HepG2 (cell line): Measurements from ENCODE around the gene BCKDHB. TPM values are rescaled to one million over a fixed set of nuclear protein-coding genes. Genes with fewer than 3 reads are reported as not detected.

Source experiments
- ATAC-seq: fragments of 200-7000 bp; cut with Tn5 transposase; 3 replicates; pipeline ENCODE4 v1.9.1; 2020; ENCODE audit warnings: mild to moderate bottlenecking, moderate library complexity
- BruUV-seq: library from RNA; stranded (reverse); fragments of 400-500 nt; replicated peaks from 2 replicates; lab custom pipeline; 2021; lab: Mats Ljungman, UMichigan
- CTCF ChIA-PET: fragments of 300-600 bp; formaldehyde crosslinking; extraction: SDS; loops from one replicate; lab custom pipeline; 2021; ENCODE audit warnings: low total read pairs, inconsistent platforms, low intra/inter-chr PET ratio; lab: Yijun Ruan, JAX
- POLR2A ChIA-PET: fragments of 350-600 bp; sonication (Branson Sonifier 250); formaldehyde crosslinking; loops from one replicate; lab custom pipeline; 2020; ENCODE audit warnings: antibody characterized with exemption, inconsistent platforms; lab: Yijun Ruan, JAX
- DNase-seq: peaks from one replicate; pipeline ENCODE4 v3.0.0-alpha.2; 2015; ENCODE audit warnings: low spot score
- FAIRE-seq: peaks from 3 replicates; lab custom pipeline; 2011; peaks lifted over from hg19 to GRCh38; lab: Jason Lieb, UNC
- H2AFZ ChIP-seq: one replicate; pipeline ENCODE4 v1.6.1; 2011; ENCODE audit warnings: low read length, inconsistent platforms
- H3K27ac ChIP-seq: fragments of 300-600 bp; 3 replicates; pipeline ENCODE4 v1.8.0; 2011; ENCODE audit warnings: mixed run types, mild to moderate bottlenecking, mixed read lengths, low read length, inconsistent platforms; ENCODE audit not compliant: insufficient read depth; ENCODE audit errors: extremely low read length
- H3K27me3 ChIP-seq, 2 experiments: fragments of 200-600 bp in 1 of 2; 2 replicates in 1 of 2; 3 replicates in 1 of 2; pipeline versions ENCODE4 v1.6.0 to v1.8.0; 2011; ENCODE audit warnings: low read length in 2 of 2, mild to moderate bottlenecking in 2 of 2, moderate library complexity in 2 of 2, inconsistent platforms in 1 of 2; ENCODE audit not compliant: insufficient read depth in 2 of 2, control insufficient read depth in 1 of 2
- H3K36me3 ChIP-seq, 2 experiments: fragments of 200-600 bp in 1 of 2; replicated peaks in 1 of 2; 2 replicates in 1 of 2; 3 replicates in 1 of 2; pipeline versions ENCODE4 v1.5.1 to v1.8.0; 2011; ENCODE audit warnings: low read length in 2 of 2, inconsistent platforms in 1 of 2; ENCODE audit not compliant: insufficient read depth in 2 of 2, control insufficient read depth in 1 of 2
- H3K4me1 ChIP-seq: 2 replicates; pipeline ENCODE4 v1.5.1; 2012; ENCODE audit warnings: low read length, inconsistent platforms; ENCODE audit not compliant: insufficient read depth
- H3K4me2 ChIP-seq: 2 replicates; pipeline ENCODE4 v1.6.0; 2011; ENCODE audit warnings: low read depth, low read length, inconsistent platforms
- H3K4me3 ChIP-seq, 3 experiments: fragments of 200-600 bp in 1 of 3; sonication (generic), shearing (Covaris generic) in 1 of 3; replicated peaks in 1 of 3; 2 replicates each; pipeline ENCODE4 v1.5.1; 2011 to 2016; ENCODE audit warnings: low read length in 3 of 3, inconsistent platforms in 2 of 3, low read depth in 2 of 3, mild to moderate bottlenecking in 2 of 3, control low read depth in 1 of 3, mixed read lengths in 1 of 3; ENCODE audit not compliant: insufficient read depth in 1 of 3
- H3K79me2 ChIP-seq: one replicate; pipeline ENCODE4 v1.6.1; 2011; ENCODE audit warnings: low read length, inconsistent platforms; ENCODE audit not compliant: insufficient read depth
- H3K9ac ChIP-seq: 2 replicates; pipeline ENCODE4 v1.6.0; 2011; ENCODE audit warnings: mild to moderate bottlenecking, low read depth, low read length, inconsistent platforms; ENCODE audit not compliant: insufficient read depth
- H3K9me3 ChIP-seq: 2 replicates; pipeline ENCODE4 v1.5.1; 2012; ENCODE audit warnings: mild to moderate bottlenecking, low read length
- H4K20me1 ChIP-seq: 2 replicates; pipeline ENCODE4 v1.6.0; 2011; ENCODE audit warnings: inconsistent platforms, mild to moderate bottlenecking, low read length, moderate library complexity; ENCODE audit not compliant: insufficient read depth
- FOXK1 ChIP-seq: sonication (generic); formaldehyde crosslinking; IDR thresholded peaks from 2 replicates; pipeline ENCODE4 v1.4.0; 2020; ENCODE audit warnings: low read depth, missing genetic modification reagents, borderline replicate concordance
- RAD21 ChIP-seq: fragments of 450-650 bp; formaldehyde crosslinking; IDR thresholded peaks from 2 replicates; pipeline ENCODE4 v1.5.0; 2020; ENCODE audit warnings: mild to moderate bottlenecking
- SMC3 ChIP-seq: IDR thresholded peaks from 2 replicates; pipeline ENCODE4 v1.6.1; 2011; ENCODE audit warnings: low read length, improper control_type of control experiment
- STAG1 ChIP-seq: sonication (generic); formaldehyde crosslinking; IDR thresholded peaks from 2 replicates; pipeline ENCODE4 v1.4.0; 2020; ENCODE audit warnings: missing genetic modification reagents
- ZMYM4 ChIP-seq: sonication (generic); formaldehyde crosslinking; IDR thresholded peaks from 2 replicates; pipeline ENCODE4 v1.8.1; 2023; ENCODE audit warnings: mild to moderate bottlenecking, missing genetic modification reagents
- ZNF670 ChIP-seq: sonication (generic); formaldehyde crosslinking; IDR thresholded peaks from 2 replicates; pipeline ENCODE4 v1.8.0; 2022; ENCODE audit warnings: mild to moderate bottlenecking, missing genetic modification reagents, borderline replicate concordance
- WGBS: methylation state at CpG from one replicate; pipeline ENCODE4 v1.1.6; 2017; ENCODE audit warnings: low lambda C conversion rate; 5-methylcytosine and 5-hydroxymethylcytosine counted together
- in situ Hi-C: cut with HindIII; loops from 2 replicates; pipeline ENCODE4 v1.10.0; 2017; ENCODE audit warnings: low pct_unique_long_range_greater_than_20kb; ENCODE audit not compliant: extremely low pct_ligation_motif_present
- intact Hi-C: fragments of 100-400 bp; cut with micrococcal nuclease; formaldehyde crosslinking; loops from one replicate; pipeline ENCODE4 v1.10.0; 2022; ENCODE audit not compliant: unreplicated experiment
- polyA plus RNA-seq, 8 experiments: library from polyadenylated mRNA; depleted of rRNA in 3 of 8; stranded (reverse) in 7 of 8; unstranded in 1 of 8; fragments of >200 nt; fragmentation: Illumina TruSeq in 4 of 8; extraction: Trizol in 4 of 8; gene quantifications; 2 replicates each; pipeline versions ENCODE4 v1.2.1 to v1.2.3, GENCODE V29; 2011 to 2016; ENCODE audit warnings: low read depth in 4 of 8, missing spikeins in 1 of 8, mixed read lengths in 1 of 8; ENCODE audit not compliant: insufficient read depth in 1 of 8
- total RNA-seq, 5 experiments: library from RNA; depleted of rRNA; stranded (reverse); fragments of >200 nt; fragmentation: Illumina TruSeq; extraction: Trizol; gene quantifications; 2 replicates each; pipeline ENCODE4 v1.2.3, GENCODE V29; 2016; ENCODE audit warnings: low read depth in 1 of 5
- TF ChIP-seq, protein P1 (sequence below): sonication (generic); formaldehyde crosslinking; IDR thresholded peaks from 2 replicates; pipeline ENCODE4 v1.5.0; 2020; ENCODE audit warnings: mild to moderate bottlenecking, missing genetic modification reagents, moderate library complexity

BCKDHB gene
- total and polyA plus RNA-seq, 2 of the 13 experiments (the other 11 are each of a cell fraction or from before 2014, with no cell fraction given), result 10.8 to 13.6 TPM

DNA sequence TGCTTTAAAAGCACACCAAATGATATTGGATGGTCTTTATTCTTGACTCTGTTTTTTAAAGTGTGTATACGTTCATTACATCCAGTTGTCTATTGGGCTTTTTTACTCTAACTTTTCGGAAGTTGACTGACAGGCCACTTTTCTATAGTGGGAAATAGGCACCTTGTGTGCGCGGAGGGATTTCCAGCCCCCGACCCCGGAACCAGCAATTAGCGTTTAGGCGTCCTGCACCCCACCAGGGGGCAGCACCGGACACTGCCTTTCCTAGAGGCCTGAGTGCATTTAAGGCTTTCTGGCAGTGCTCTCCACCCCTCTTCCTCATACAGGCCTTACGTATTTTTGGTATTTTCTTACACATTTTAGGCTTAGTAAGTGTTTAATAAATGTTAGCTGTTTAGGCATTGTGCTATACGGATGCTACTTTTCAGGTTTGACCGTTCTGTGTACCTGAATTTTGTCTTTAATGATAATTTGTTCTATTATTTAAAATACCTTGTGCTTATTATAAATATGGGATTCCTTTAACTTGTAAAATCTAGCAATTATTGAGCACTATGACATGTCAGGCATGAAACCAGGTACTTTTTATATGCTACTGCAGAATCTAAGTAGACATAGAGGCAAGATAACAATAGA is 231.8 kb downstream of the BCKDHB start:
- no peaks in the 10 kb centered on the region for H3K79me2 ChIP-seq
- WGBS, result 34% methylated on average over 11 of the region's 12 CpGs
- H3K9me3 ChIP-seq, result no peaks in the 10 kb centered on the region
- no peak overlapping the region for H3K27ac ChIP-seq
- in situ Hi-C loops (no loop called here), intact Hi-C loops (loop anchor here (1.0 to 10.0 kb wide), 4 partner anchors 124 to 267 kb away; no protein-coding TSS in a partner anchor)
- peak; percentile 92 for ATAC-seq
- H3K36me3 ChIP-seq, result no peaks in the 10 kb centered on the region
- no peaks in the 10 kb centered on the region for H3K27me3 ChIP-seq
- CTCF ChIA-PET, result interaction anchor here (1.2 to 1.6 kb wide), 2 partner anchors 123 to 267 kb away, joined by 3 read pairs; no protein-coding TSS in a partner anchor
- H3K4me1 ChIP-seq, result no peaks in the 10 kb centered on the region
- no peaks in the 10 kb centered on the region for H4K20me1 ChIP-seq
- no TSS peak for BruUV-seq
- POLR2A ChIA-PET, result no interaction called here
- FAIRE-seq, result no peak
- peak; percentile 47 for DNase-seq
- H3K4me3 ChIP-seq, result no peak overlapping the region
- H3K9ac ChIP-seq, result no peak overlapping the region
- H3K4me2 ChIP-seq, result no peak overlapping the region; the same call in 1 of the 2 replicates
- no peak overlapping the region for H2AFZ ChIP-seq
- TF ChIP-seq RAD21 (CRISPR knock-in tag) (peak; percentile 61; the same call in 1 of the 2 replicates), STAG1 (CRISPR knock-in tag) (peak; percentile 74), FOXK1 (no peak), ZNF670 (CRISPR knock-in tag) (no peak), SMC3 (peak; percentile 64), ZMYM4 (CRISPR knock-in tag) (peak; percentile 33; the same call in 1 of the 2 replicates)
- TF ChIP-seq, protein P1, sequence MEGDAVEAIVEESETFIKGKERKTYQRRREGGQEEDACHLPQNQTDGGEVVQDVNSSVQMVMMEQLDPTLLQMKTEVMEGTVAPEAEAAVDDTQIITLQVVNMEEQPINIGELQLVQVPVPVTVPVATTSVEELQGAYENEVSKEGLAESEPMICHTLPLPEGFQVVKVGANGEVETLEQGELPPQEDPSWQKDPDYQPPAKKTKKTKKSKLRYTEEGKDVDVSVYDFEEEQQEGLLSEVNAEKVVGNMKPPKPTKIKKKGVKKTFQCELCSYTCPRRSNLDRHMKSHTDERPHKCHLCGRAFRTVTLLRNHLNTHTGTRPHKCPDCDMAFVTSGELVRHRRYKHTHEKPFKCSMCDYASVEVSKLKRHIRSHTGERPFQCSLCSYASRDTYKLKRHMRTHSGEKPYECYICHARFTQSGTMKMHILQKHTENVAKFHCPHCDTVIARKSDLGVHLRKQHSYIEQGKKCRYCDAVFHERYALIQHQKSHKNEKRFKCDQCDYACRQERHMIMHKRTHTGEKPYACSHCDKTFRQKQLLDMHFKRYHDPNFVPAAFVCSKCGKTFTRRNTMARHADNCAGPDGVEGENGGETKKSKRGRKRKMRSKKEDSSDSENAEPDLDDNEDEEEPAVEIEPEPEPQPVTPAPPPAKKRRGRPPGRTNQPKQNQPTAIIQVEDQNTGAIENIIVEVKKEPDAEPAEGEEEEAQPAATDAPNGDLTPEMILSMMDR, result peak; percentile 83
